Esophagus squamous epithelium (tissue), 4 donors: Measurements from ENCODE around the gene IL1RAPL1.

Experiments
- POLR2A ChIP-seq, 4 donors: fragments of 450-650 bp; IDR thresholded peaks; one replicate each; pipeline ENCODE4 v1.6.1; 2017; ENCODE audit warnings: antibody characterized with exemption in 4 of 4, mild to moderate bottlenecking in 4 of 4, moderate library complexity in 3 of 4
- TF ChIP-seq, protein P1 (sequence below), 6 experiments: fragments of 450-650 bp in 4 of 6; fragments of 200-600 bp in 2 of 6; sonication (generic) in 2 of 6; IDR thresholded peaks; one replicate each; pipeline ENCODE4 v1.5.1; 2016 to 2019; ENCODE audit warnings: antibody characterized with exemption in 6 of 6, mild to moderate bottlenecking in 4 of 6, moderate library complexity in 4 of 6

DNA sequence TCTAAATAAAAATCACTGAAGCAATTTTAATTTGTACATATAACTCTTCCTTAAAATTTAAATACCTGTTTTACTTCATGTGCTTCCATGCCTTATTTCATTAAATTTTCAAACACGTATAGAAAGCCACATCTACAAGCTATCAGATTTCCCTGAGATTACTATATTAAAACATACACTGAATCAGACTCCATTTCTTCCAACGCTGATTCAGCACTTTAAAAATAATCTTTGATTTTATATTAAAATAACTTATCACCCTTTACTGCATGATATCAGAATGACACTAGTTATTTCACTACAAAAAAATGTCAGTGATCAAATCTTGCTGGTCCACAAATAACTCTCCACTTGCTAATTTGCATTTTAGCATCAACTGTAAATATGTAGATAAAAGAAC is 550.8 kb downstream of the IL1RAPL1 start:
- TF ChIP-seq, protein P1, sequence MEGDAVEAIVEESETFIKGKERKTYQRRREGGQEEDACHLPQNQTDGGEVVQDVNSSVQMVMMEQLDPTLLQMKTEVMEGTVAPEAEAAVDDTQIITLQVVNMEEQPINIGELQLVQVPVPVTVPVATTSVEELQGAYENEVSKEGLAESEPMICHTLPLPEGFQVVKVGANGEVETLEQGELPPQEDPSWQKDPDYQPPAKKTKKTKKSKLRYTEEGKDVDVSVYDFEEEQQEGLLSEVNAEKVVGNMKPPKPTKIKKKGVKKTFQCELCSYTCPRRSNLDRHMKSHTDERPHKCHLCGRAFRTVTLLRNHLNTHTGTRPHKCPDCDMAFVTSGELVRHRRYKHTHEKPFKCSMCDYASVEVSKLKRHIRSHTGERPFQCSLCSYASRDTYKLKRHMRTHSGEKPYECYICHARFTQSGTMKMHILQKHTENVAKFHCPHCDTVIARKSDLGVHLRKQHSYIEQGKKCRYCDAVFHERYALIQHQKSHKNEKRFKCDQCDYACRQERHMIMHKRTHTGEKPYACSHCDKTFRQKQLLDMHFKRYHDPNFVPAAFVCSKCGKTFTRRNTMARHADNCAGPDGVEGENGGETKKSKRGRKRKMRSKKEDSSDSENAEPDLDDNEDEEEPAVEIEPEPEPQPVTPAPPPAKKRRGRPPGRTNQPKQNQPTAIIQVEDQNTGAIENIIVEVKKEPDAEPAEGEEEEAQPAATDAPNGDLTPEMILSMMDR (IDR thresholded peaks at IDR 0.05) = no peak
- no peak for TF ChIP-seq POLR2A (IDR thresholded peaks at IDR 0.05)
